H9 (cell line): ENCODE measurements around the gene PRR20C. TPM values are rescaled to one million over a fixed set of nuclear protein-coding genes. Genes with fewer than 3 reads are reported as not detected.

Experiments used
- DNase-seq: peaks from one replicate; pipeline ENCODE4 v3.0.0-alpha.2; 2017
- H2AFZ ChIP-seq: one replicate; pipeline ENCODE4 v1.6.1; 2013; ENCODE audit warnings: mild to moderate bottlenecking, low read length, control low read depth, moderate library complexity
- H2AK5ac ChIP-seq: 2 replicates; pipeline ENCODE4 v1.6.1; 2013; ENCODE audit warnings: low read length, control low read depth, mixed read lengths; ENCODE audit not compliant: insufficient read length
- H2BK120ac ChIP-seq: one replicate; pipeline ENCODE4 v1.6.1; 2013; ENCODE audit warnings: low read depth, mild to moderate bottlenecking, low read length, control low read depth, inconsistent platforms; ENCODE audit not compliant: poor library complexity, severe bottlenecking
- H2BK12ac ChIP-seq: 2 replicates; pipeline ENCODE4 v1.6.1; 2013; ENCODE audit warnings: low read length, control low read depth, mixed read lengths, low read depth; ENCODE audit not compliant: insufficient read length
- H2BK15ac ChIP-seq: 2 replicates; pipeline ENCODE4 v1.6.1; 2013; ENCODE audit warnings: low read depth, low read length, control low read depth
- H2BK20ac ChIP-seq: one replicate; pipeline ENCODE4 v1.6.1; 2013; ENCODE audit warnings: low read depth, mild to moderate bottlenecking, low read length, control low read depth, inconsistent platforms; ENCODE audit not compliant: poor library complexity, severe bottlenecking
- H2BK5ac ChIP-seq: 2 replicates; pipeline ENCODE4 v1.6.1; 2013; ENCODE audit warnings: low read length, control low read depth, mixed read lengths; ENCODE audit not compliant: insufficient read length
- H3K14ac ChIP-seq: 2 replicates; pipeline ENCODE4 v1.6.1; 2013; ENCODE audit warnings: low read length, control low read depth; ENCODE audit not compliant: insufficient read depth
- H3K18ac ChIP-seq: 2 replicates; pipeline ENCODE4 v1.6.1; 2013; ENCODE audit warnings: low read depth, mild to moderate bottlenecking, mixed read lengths, low read length, control low read depth; ENCODE audit not compliant: insufficient read length
- H3K23ac ChIP-seq: 2 replicates; pipeline ENCODE4 v1.6.1; 2013; ENCODE audit warnings: low read length, control low read depth, mixed read lengths, low read depth; ENCODE audit not compliant: insufficient read length
- H3K23me2 ChIP-seq: 2 replicates; pipeline ENCODE4 v1.6.1; 2013; ENCODE audit warnings: low read depth, mild to moderate bottlenecking, mixed read lengths, low read length, control low read depth; ENCODE audit not compliant: insufficient read length, poor library complexity, severe bottlenecking
- H3K27ac ChIP-seq: 2 replicates; pipeline ENCODE4 v1.5.1; 2013; ENCODE audit warnings: low read length, control low read depth, mixed read lengths, low read depth; ENCODE audit not compliant: insufficient read length
- H3K27me3 ChIP-seq: 2 replicates; pipeline ENCODE4 v1.6.1; 2013; ENCODE audit warnings: low read length, control low read depth, inconsistent platforms; ENCODE audit not compliant: insufficient read depth
- H3K4ac ChIP-seq: 2 replicates; pipeline ENCODE4 v1.6.1; 2013; ENCODE audit warnings: low read depth, mild to moderate bottlenecking, control low read depth, inconsistent platforms, low read length, moderate library complexity
- H3K4me1 ChIP-seq: 2 replicates; pipeline ENCODE4 v1.6.1; 2013; ENCODE audit warnings: low read length, control low read depth, inconsistent platforms; ENCODE audit not compliant: insufficient read depth
- H3K4me2 ChIP-seq: 2 replicates; pipeline ENCODE4 v1.6.1; 2013; ENCODE audit warnings: low read length, control low read depth, mixed read lengths; ENCODE audit not compliant: insufficient read length, insufficient read depth
- H3K56ac ChIP-seq: 2 replicates; pipeline ENCODE4 v1.6.1; 2013; ENCODE audit warnings: low read depth, mild to moderate bottlenecking, mixed read lengths, low read length, control low read depth; ENCODE audit not compliant: insufficient read length
- H3K79me1 ChIP-seq: 2 replicates; pipeline ENCODE4 v1.6.1; 2013; ENCODE audit warnings: low read depth, mild to moderate bottlenecking, moderate library complexity, low read length, control low read depth, inconsistent platforms; ENCODE audit not compliant: insufficient read depth, poor library complexity, severe bottlenecking
- H3K79me2 ChIP-seq: 2 replicates; pipeline ENCODE4 v1.6.1; 2013; ENCODE audit warnings: low read length, control low read depth, inconsistent platforms; ENCODE audit not compliant: insufficient read depth
- H3K9ac ChIP-seq: 2 replicates; pipeline ENCODE4 v1.6.1; 2013; ENCODE audit warnings: low read length, control low read depth, mixed read lengths; ENCODE audit not compliant: insufficient read length; ENCODE audit errors: extremely low read depth
- H3K9me3 ChIP-seq: one replicate; pipeline ENCODE4 v1.6.1; 2013; ENCODE audit warnings: low read depth, low read length, inconsistent platforms; ENCODE audit not compliant: control insufficient read depth
- H3T11ph ChIP-seq: one replicate; pipeline ENCODE4 v1.6.1; 2013; ENCODE audit warnings: mild to moderate bottlenecking, low read length, control low read depth, inconsistent platforms
- H4K20me1 ChIP-seq: one replicate; pipeline ENCODE4 v1.6.1; 2013; ENCODE audit not compliant: control insufficient read depth, insufficient read length, insufficient read depth
- H4K5ac ChIP-seq: 2 replicates; pipeline ENCODE4 v1.6.1; 2013; ENCODE audit warnings: low read depth, mild to moderate bottlenecking, mixed read lengths, low read length, control low read depth; ENCODE audit not compliant: insufficient read length
- H4K8ac ChIP-seq: replicated peaks from 2 replicates; pipeline ENCODE4 v1.6.1; 2013; ENCODE audit warnings: low read length, control low read depth, mixed read lengths, low read depth; ENCODE audit not compliant: insufficient read length
- H4K91ac ChIP-seq: 2 replicates; pipeline ENCODE4 v1.6.1; 2013; ENCODE audit warnings: low read depth, mild to moderate bottlenecking, moderate library complexity, mixed read lengths, low read length, control low read depth; ENCODE audit not compliant: insufficient read length
- H3K27ac Mint-ChIP-seq, 3 experiments: 2 replicates in 2 of 3; 3 replicates in 1 of 3; pipeline ENCODE4 v1.8.0; 2020 to 2021; ENCODE audit warnings: mixed read lengths in 3 of 3, mild to moderate bottlenecking in 1 of 3, moderate library complexity in 1 of 3
- H3K27me3 Mint-ChIP-seq: 2 replicates; pipeline ENCODE4 v1.8.0; 2021; ENCODE audit warnings: low read depth, mild to moderate bottlenecking, moderate library complexity, mixed read lengths
- H3K36me3 Mint-ChIP-seq, 3 experiments: 2 replicates in 2 of 3; 3 replicates in 1 of 3; pipeline ENCODE4 v1.8.0; 2020 to 2021; ENCODE audit warnings: low read depth in 3 of 3, mixed read lengths in 3 of 3; ENCODE audit not compliant: insufficient read depth in 1 of 3
- H3K4me1 Mint-ChIP-seq, 2 experiments: 2 replicates each; pipeline ENCODE4 v1.8.0; 2020; ENCODE audit warnings: mixed read lengths in 2 of 2
- H3K4me3 Mint-ChIP-seq, 2 experiments: 2 replicates in 1 of 2; 3 replicates in 1 of 2; pipeline ENCODE4 v1.8.0; 2020 to 2021; ENCODE audit warnings: mild to moderate bottlenecking in 2 of 2, mixed read lengths in 2 of 2, moderate library complexity in 1 of 2
- H3K9me3 Mint-ChIP-seq, 2 experiments: 2 replicates in 1 of 2; 3 replicates in 1 of 2; pipeline ENCODE4 v1.8.0; 2020; ENCODE audit warnings: mild to moderate bottlenecking in 2 of 2, mixed read lengths in 2 of 2, moderate library complexity in 1 of 2
- WGBS: extraction: QIAGEN DNeasy Blood & Tissue Kit; methylation state at CpG from one replicate; pipeline ENCODE4 v1.1.7; 2013; ENCODE audit warnings: missing lambda C conversion rate, low lambda C conversion rate, mixed read lengths; ENCODE audit not compliant: insufficient read length; ENCODE audit errors: extremely low coverage; 5-methylcytosine and 5-hydroxymethylcytosine counted together
- total RNA-seq: library from RNA; stranded (reverse); gene quantifications from 2 replicates; pipeline ENCODE4 v1.2.1, GENCODE V29; 2021
- TF ChIP-seq, protein P1 (sequence below): fragments of 200-600 bp; sonication (generic); conservative IDR thresholded peaks from 3 replicates; pipeline ENCODE4 v1.8.0; 2021; ENCODE audit warnings: antibody characterized with exemption, mild to moderate bottlenecking

PRR20C gene
- total RNA-seq, 1 experiment from 2014 or later: not detected

DNA sequence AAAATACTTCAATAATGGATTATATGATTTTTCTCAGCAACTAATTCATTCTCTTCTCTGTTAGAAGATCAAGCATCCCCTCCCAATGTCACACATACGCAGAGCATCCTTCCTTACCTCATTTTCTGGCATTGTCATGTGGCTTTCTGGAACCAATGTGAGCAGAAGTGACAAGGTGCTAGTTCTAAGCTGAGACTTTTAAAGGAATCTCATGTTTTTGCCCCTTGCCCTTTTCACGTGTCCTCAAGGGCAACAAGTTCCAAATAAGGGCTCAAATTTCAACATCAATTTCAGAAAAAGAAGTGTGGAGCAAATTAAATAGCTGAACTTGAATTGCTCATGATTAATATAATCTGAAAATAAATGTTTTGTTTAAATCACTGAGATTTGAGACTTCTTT lies 17.8 kb upstream of the PRR20C start:
- no peaks in the 10 kb centered on the region for H3K79me1 ChIP-seq

More for the DNA sequence above, 17.8 kb upstream of the PRR20C start:
- Histone ChIP-seq H3K14ac (no peak overlapping the region), H2BK120ac (no peak overlapping the region), H3K4me2 (no peak overlapping the region), H3K56ac (no peak overlapping the region), H2AFZ (no peak overlapping the region), H2BK20ac (no peak overlapping the region), H3K27me3 (no peaks in the 10 kb centered on the region), H3K27ac (no peak overlapping the region), H3K23ac (no peak overlapping the region), H3K4me1 (no peaks in the 10 kb centered on the region), H2BK5ac (no peak overlapping the region), H2BK12ac (no peak overlapping the region), H3T11ph (no peak overlapping the region), H4K20me1 (no peaks in the 10 kb centered on the region), H4K91ac (no peak overlapping the region), H3K9ac (no peak overlapping the region), H3K79me2 (no peaks in the 10 kb centered on the region), H2BK15ac (no peak overlapping the region), H4K8ac (no peak overlapping the region), H3K9me3 (no peaks in the 10 kb centered on the region), H2AK5ac (no peak overlapping the region), H3K18ac (no peak overlapping the region), H4K5ac (no peak overlapping the region), H3K23me2 (no peaks in the 10 kb centered on the region), H3K4ac (no peak overlapping the region)
- no CpG with 5 or more reads among the region's 2 CpGs for WGBS
- Mint-ChIP-seq H3K9me3 (0 out of 5 replicates have a peak, but pooled peaks cover 0 to 2% of the 10 kb centered on the region in 2 experiments), H3K36me3 (no peaks in the 10 kb centered on the region; a peak in 1 of 7 replicates), H3K4me1 (no peaks in the 10 kb centered on the region), H3K4me3 (no peak overlapping the region), H3K27me3 (no peaks in the 10 kb centered on the region), H3K27ac (no peak overlapping the region)
- DNase-seq: no peak
- TF ChIP-seq, protein P1, sequence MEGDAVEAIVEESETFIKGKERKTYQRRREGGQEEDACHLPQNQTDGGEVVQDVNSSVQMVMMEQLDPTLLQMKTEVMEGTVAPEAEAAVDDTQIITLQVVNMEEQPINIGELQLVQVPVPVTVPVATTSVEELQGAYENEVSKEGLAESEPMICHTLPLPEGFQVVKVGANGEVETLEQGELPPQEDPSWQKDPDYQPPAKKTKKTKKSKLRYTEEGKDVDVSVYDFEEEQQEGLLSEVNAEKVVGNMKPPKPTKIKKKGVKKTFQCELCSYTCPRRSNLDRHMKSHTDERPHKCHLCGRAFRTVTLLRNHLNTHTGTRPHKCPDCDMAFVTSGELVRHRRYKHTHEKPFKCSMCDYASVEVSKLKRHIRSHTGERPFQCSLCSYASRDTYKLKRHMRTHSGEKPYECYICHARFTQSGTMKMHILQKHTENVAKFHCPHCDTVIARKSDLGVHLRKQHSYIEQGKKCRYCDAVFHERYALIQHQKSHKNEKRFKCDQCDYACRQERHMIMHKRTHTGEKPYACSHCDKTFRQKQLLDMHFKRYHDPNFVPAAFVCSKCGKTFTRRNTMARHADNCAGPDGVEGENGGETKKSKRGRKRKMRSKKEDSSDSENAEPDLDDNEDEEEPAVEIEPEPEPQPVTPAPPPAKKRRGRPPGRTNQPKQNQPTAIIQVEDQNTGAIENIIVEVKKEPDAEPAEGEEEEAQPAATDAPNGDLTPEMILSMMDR: no peak
